K562 (cell line): ENCODE results near the gene PCK2. TPM values are rescaled to one million over a fixed set of nuclear protein-coding genes. Genes with fewer than 3 reads are reported as not detected.

Experiments used
- DIDO1 ChIP-seq: fragments of 450-650 bp; IDR thresholded peaks from 2 replicates; pipeline ENCODE4 v1.6.1; 2016; ENCODE audit warnings: low read depth, missing biosample characterization, missing genetic modification characterization
- DNMT1 ChIP-seq: fragments of 450-650 bp; IDR thresholded peaks from 2 replicates; pipeline ENCODE4 v1.6.1; 2016; ENCODE audit warnings: antibody characterized with exemption, mild to moderate bottlenecking
- EWSR1 ChIP-seq: fragments of 450-650 bp; IDR thresholded peaks from 2 replicates; pipeline ENCODE4 v1.6.1; 2018; ENCODE audit warnings: borderline replicate concordance, mild to moderate bottlenecking, low read depth, moderate library complexity; ENCODE audit not compliant: partially characterized antibody
- FIP1L1 ChIP-seq: fragments of 200-400 bp; formaldehyde crosslinking; IDR thresholded peaks from 2 replicates; pipeline ENCODE4 v1.6.1; 2018; ENCODE audit warnings: mild to moderate bottlenecking, low read depth, low read length; ENCODE audit not compliant: poor library complexity, severe bottlenecking
- FOXA3 ChIP-seq, 2 experiments: fragments of 450-650 bp in 1 of 2; sonication (generic) in 1 of 2; formaldehyde crosslinking; IDR thresholded peaks in 1 of 2; conservative IDR thresholded peaks in 1 of 2; 2 replicates each; pipeline versions ENCODE4 v1.4.0 to v1.8.0; 2020 to 2022; ENCODE audit warnings: mild to moderate bottlenecking in 2 of 2, missing genetic modification reagents in 1 of 2
- GTF2E2 ChIP-seq: fragments of 200-800 bp; sonication (Bioruptor generic); IDR thresholded peaks from 2 replicates; pipeline ENCODE4 v1.6.1; 2016; ENCODE audit warnings: missing genetic modification characterization, missing compliant biosample characterization
- HNRNPH1 ChIP-seq: fragments of 200-400 bp; formaldehyde crosslinking; optimal IDR thresholded peaks from 2 replicates; pipeline ENCODE3; 2017; ENCODE audit warnings: low read depth, mild to moderate bottlenecking, low read length, moderate library complexity
- HNRNPK ChIP-seq: fragments of 200-400 bp; formaldehyde crosslinking; IDR thresholded peaks from one replicate; pipeline ENCODE4 v1.6.1; 2018; ENCODE audit warnings: mild to moderate bottlenecking, low read depth, low read length; ENCODE audit not compliant: poor library complexity, severe bottlenecking
- KDM2B ChIP-seq: fragments of 250-450 bp; sonication (Bioruptor Pico); IDR thresholded peaks from 2 replicates; pipeline ENCODE4 v1.8.0; 2021; ENCODE audit warnings: mild to moderate bottlenecking, moderate library complexity
- NR3C1 ChIP-seq: sonication (generic); formaldehyde crosslinking; IDR thresholded peaks from 2 replicates; pipeline ENCODE4 v1.8.1; 2022; ENCODE audit warnings: missing genetic modification reagents
- RBFOX2 ChIP-seq: fragments of 200-400 bp; formaldehyde crosslinking; IDR thresholded peaks from 2 replicates; pipeline ENCODE4 v1.6.1; 2017; ENCODE audit warnings: low read depth, mild to moderate bottlenecking, low read length, moderate library complexity
- RUNX1 ChIP-seq: sonication (generic); IDR thresholded peaks from 2 replicates; pipeline ENCODE4 v1.6.1; 2016; ENCODE audit warnings: antibody characterized with exemption, low read depth
- SLC30A9 ChIP-seq: fragments of 250-450 bp; sonication (Bioruptor Pico); IDR thresholded peaks from 2 replicates; pipeline ENCODE4 v1.8.0; 2022; ENCODE audit warnings: mild to moderate bottlenecking, moderate library complexity
- SRSF3 ChIP-seq: fragments of 200-400 bp; formaldehyde crosslinking; IDR thresholded peaks from 2 replicates; pipeline ENCODE4 v1.6.1; 2016; ENCODE audit warnings: mild to moderate bottlenecking, low read length, moderate library complexity; ENCODE audit not compliant: insufficient read depth
- SRSF7 ChIP-seq: fragments of 200-400 bp; formaldehyde crosslinking; optimal IDR thresholded peaks from 2 replicates; pipeline ENCODE3; 2017; ENCODE audit warnings: mild to moderate bottlenecking, low read depth, low read length
- TCF7 ChIP-seq: sonication (generic); IDR thresholded peaks from 2 replicates; pipeline ENCODE4 v1.6.1; 2016; ENCODE audit warnings: antibody characterized with exemption, borderline replicate concordance
- TEAD2 ChIP-seq: fragments of 450-650 bp; IDR thresholded peaks from 2 replicates; pipeline ENCODE4 v1.6.1; 2016; ENCODE audit warnings: missing genetic modification characterization, control low read depth, missing compliant biosample characterization
- ZBTB8A ChIP-seq: fragments of 450-650 bp; IDR thresholded peaks from 2 replicates; pipeline ENCODE4 v1.6.1; 2018; ENCODE audit warnings: mild to moderate bottlenecking, moderate library complexity; ENCODE audit not compliant: partially characterized antibody
- ZNF165 ChIP-seq: fragments of 250-450 bp; sonication (Bioruptor Pico); IDR thresholded peaks from 2 replicates; pipeline ENCODE4 v1.4.0; 2020; ENCODE audit warnings: borderline replicate concordance
- ZNF253 ChIP-seq: fragments of 250-450 bp; sonication (Bioruptor Pico); conservative IDR thresholded peaks from 2 replicates; pipeline ENCODE4 v1.6.1; 2021; ENCODE audit warnings: mild to moderate bottlenecking
- ZNF316 ChIP-seq: fragments of 450-650 bp; IDR thresholded peaks from 2 replicates; pipeline ENCODE4 v1.6.1; 2016
- ZNF41 ChIP-seq: fragments of 250-450 bp; sonication (Bioruptor Pico); conservative IDR thresholded peaks from 2 replicates; pipeline ENCODE4 v1.4.0; 2020; ENCODE audit warnings: mild to moderate bottlenecking
- ZNF449 ChIP-seq: fragments of 250-450 bp; sonication (Bioruptor Pico); IDR thresholded peaks from 2 replicates; pipeline ENCODE4 v1.8.0; 2022; ENCODE audit warnings: moderate library complexity, mild to moderate bottlenecking, inconsistent platforms
- ZNF740 ChIP-seq, 3 experiments: fragments of 200-800 bp in 1 of 3; sonication (Bioruptor generic) in 1 of 3; sonication (generic) in 1 of 3; formaldehyde crosslinking in 1 of 3; IDR thresholded peaks; 2 replicates each; pipeline versions ENCODE4 v1.6.1 to v1.8.0; 2016 to 2022; ENCODE audit warnings: mild to moderate bottlenecking in 2 of 3, missing compliant biosample characterization in 2 of 3, missing genetic modification characterization in 2 of 3, missing genetic modification reagents in 1 of 3
- ZNF77 ChIP-seq: fragments of 250-450 bp; sonication (Bioruptor Pico); IDR thresholded peaks from 2 replicates; pipeline ENCODE4 v1.5.0; 2020
- polyA plus RNA-seq, 8 experiments: library from polyadenylated mRNA; depleted of rRNA in 4 of 8; stranded (reverse) in 5 of 8; unstranded in 3 of 8; fragments of >200 nt; fragmentation: Nextera tagmentation in 2 of 8; fragmentation: Illumina TruSeq in 1 of 8; extraction: Ambion mirVana in 2 of 8; extraction: Trizol in 1 of 8; gene quantifications; 2 replicates each; pipeline versions ENCODE4 v1.2.1 to v1.2.3, GENCODE V29; 2011 to 2014; ENCODE audit warnings: inconsistent platforms in 1 of 8, missing spikeins in 1 of 8
- total RNA-seq, 7 experiments: library from RNA; depleted of rRNA in 6 of 7; stranded (reverse); fragments of >200 nt in 6 of 7; fragmentation: Illumina TruSeq in 2 of 7; extraction: Trizol in 2 of 7; gene quantifications; 2 replicates each; pipeline versions ENCODE4 v1.2.1 to v1.2.3, GENCODE V29; 2011 to 2021; ENCODE audit warnings: low replicate concordance in 1 of 7
- TF ChIP-seq, protein P1 (sequence below): fragments of 450-650 bp; formaldehyde crosslinking; IDR thresholded peaks from 2 replicates; pipeline ENCODE4 v1.4.0; 2022; ENCODE audit warnings: mild to moderate bottlenecking, moderate library complexity

The PCK2 gene
- total and polyA plus RNA-seq, 9 of the 15 experiments (the other 6 are each of a cell fraction or from before 2014, with no cell fraction given): 3.3 to 60.9 (median 30.4) TPM

DNA sequence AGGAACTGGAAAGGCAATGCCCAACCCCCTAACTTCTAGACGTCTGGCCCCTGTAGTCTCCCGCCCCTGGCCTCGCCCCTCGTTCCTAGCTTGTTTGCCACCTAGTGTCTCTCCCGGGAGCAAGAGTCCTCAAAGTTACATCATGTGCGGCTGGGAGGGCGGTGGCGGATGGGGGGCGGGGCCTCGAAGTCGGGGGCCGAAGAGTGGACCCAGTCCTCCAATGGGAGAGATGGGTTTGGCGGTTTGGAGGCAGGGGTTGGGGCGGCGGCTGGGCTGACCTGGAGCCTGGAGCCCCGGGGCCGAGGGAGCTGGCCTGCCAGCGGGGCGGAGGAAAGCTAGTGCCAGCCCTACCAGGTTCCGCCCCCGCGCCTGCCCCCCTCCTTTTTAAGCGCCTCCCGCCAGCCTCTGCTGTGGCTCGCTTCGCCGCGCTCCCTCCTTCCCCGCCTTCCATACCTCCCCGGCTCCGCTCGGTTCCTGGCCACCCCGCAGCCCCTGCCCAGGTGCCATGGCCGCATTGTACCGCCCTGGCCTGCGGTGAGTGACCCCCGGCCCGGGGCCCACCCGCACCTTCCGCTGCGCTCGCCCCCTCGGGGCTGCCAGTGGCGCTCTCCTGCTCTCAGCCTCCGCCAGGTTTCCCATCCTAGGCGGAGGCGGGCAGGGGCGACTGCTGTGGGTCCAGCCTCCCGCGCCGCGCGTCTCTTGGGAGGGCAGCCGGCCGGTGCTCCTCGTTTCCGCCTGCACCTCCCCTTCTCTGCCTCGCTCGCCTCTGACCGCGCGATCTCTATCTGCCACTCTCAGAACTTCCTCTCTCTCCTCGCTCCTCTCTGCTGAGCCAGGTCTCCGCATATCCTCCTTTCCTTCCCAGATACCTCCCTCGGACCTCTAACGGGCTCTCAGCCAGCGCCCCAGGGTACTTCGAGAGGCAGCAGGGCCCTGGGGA, at the start of gene PCK2 (continued):
- TF ChIP-seq FOXA3 (CRISPR knock-in tag; conservative IDR thresholded peaks at IDR 0.05 in 1 of 2, IDR thresholded peaks at IDR 0.05 in 1 of 2): no peak
- no peak for TF ChIP-seq SLC30A9 (CRISPR knock-in tag)
- TF ChIP-seq ZNF77: no peak
- TF ChIP-seq FIP1L1: peak; percentile 86
- TF ChIP-seq TCF7: no peak
- TF ChIP-seq SRSF7: no peak
- no peak for TF ChIP-seq ZNF449 (CRISPR knock-in tag)
- TF ChIP-seq DNMT1: no peak
- TF ChIP-seq NR3C1 (CRISPR knock-in tag): no peak
- TF ChIP-seq ZNF316: no peak
- no peak for TF ChIP-seq HNRNPH1
- TF ChIP-seq ZBTB8A: no peak
- TF ChIP-seq DIDO1: no peak
- TF ChIP-seq TEAD2 (tag): no peak
- TF ChIP-seq ZNF41 (CRISPR knock-in tag): no peak
- no peak for TF ChIP-seq EWSR1
- no peak for TF ChIP-seq ZNF253 (CRISPR knock-in tag)
- TF ChIP-seq, protein P1, sequence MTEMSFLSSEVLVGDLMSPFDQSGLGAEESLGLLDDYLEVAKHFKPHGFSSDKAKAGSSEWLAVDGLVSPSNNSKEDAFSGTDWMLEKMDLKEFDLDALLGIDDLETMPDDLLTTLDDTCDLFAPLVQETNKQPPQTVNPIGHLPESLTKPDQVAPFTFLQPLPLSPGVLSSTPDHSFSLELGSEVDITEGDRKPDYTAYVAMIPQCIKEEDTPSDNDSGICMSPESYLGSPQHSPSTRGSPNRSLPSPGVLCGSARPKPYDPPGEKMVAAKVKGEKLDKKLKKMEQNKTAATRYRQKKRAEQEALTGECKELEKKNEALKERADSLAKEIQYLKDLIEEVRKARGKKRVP (CRISPR knock-in tag): peak; percentile 97
- TF ChIP-seq KDM2B (CRISPR knock-in tag): no peak; the same call in 1 of the 2 replicates
- no peak for TF ChIP-seq ZNF165 (CRISPR knock-in tag)
- TF ChIP-seq RBFOX2: peak; percentile 98
- TF ChIP-seq GTF2E2 (tag): no peak
- no peak for TF ChIP-seq ZNF740 (CRISPR knock-in tag; IDR thresholded peaks at IDR 0.05)
- no peak for TF ChIP-seq ZNF740 (tag; IDR thresholded peaks at IDR 0.05)
- 0 out of 2 replicates have a peak, but pooled peaks have one; percentile 69 for TF ChIP-seq SRSF3
- no peak for TF ChIP-seq HNRNPK
- no peak for TF ChIP-seq RUNX1
